Measurements from ENCODE around the gene GGTLC2.

DNA sequence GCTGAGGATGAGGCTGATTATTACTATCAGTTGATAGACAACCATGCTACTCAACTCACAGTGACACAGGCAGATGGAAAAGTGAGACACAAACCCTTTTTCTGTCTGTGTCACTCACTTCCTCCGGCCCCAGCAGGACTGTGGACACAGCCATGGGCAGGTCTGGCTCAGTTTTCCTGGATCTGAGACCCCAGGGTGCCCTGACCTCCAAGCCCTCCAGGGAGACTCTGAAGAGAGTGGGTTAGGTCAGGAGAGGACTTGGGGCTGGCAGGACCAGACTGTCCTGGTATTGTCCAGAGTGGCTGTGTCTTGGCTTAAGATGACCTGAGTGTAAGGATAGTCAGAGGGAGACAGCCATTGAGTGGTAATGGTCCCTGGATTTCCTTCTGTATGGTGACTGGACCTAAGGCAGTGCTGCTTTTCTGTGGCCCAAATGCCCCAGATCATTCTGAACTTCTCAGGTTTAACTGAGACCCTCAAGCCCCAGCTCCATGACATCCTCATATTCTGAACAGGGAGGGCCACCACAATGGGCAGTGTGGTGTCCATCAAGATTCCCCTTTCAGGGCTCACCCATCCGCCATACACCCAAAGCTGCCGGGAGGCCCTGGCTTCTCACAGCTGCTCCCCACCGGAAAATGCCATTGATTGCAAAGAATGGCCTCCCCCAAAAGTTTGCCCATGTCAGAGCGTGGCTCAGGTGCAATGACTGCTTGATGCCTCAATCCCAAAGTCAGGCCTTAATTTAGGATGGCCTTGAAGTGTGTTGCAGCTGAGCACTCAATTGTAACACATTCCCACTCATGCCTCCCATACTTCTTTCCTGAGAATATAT, 49.2 kb upstream of the GGTLC2 start:
- TF ChIP-seq, protein P1, sequence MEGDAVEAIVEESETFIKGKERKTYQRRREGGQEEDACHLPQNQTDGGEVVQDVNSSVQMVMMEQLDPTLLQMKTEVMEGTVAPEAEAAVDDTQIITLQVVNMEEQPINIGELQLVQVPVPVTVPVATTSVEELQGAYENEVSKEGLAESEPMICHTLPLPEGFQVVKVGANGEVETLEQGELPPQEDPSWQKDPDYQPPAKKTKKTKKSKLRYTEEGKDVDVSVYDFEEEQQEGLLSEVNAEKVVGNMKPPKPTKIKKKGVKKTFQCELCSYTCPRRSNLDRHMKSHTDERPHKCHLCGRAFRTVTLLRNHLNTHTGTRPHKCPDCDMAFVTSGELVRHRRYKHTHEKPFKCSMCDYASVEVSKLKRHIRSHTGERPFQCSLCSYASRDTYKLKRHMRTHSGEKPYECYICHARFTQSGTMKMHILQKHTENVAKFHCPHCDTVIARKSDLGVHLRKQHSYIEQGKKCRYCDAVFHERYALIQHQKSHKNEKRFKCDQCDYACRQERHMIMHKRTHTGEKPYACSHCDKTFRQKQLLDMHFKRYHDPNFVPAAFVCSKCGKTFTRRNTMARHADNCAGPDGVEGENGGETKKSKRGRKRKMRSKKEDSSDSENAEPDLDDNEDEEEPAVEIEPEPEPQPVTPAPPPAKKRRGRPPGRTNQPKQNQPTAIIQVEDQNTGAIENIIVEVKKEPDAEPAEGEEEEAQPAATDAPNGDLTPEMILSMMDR (IDR thresholded peaks at IDR 0.05; ENCODE audit: insufficient read depth, low read length, poor library complexity, severe bottlenecking), result no peak
- no peak for TF ChIP-seq EZH2phosphoT487 (conservative IDR thresholded peaks at IDR 0.05; ENCODE audit: low read length)

Measured in SU-DHL-6 (cell line).